ENCODE results near the gene OSBPL8.

GRCh38 chr12:76489737-76490136, 69.8 kb downstream of the OSBPL8 start:
- TF ChIP-seq, protein P1, sequence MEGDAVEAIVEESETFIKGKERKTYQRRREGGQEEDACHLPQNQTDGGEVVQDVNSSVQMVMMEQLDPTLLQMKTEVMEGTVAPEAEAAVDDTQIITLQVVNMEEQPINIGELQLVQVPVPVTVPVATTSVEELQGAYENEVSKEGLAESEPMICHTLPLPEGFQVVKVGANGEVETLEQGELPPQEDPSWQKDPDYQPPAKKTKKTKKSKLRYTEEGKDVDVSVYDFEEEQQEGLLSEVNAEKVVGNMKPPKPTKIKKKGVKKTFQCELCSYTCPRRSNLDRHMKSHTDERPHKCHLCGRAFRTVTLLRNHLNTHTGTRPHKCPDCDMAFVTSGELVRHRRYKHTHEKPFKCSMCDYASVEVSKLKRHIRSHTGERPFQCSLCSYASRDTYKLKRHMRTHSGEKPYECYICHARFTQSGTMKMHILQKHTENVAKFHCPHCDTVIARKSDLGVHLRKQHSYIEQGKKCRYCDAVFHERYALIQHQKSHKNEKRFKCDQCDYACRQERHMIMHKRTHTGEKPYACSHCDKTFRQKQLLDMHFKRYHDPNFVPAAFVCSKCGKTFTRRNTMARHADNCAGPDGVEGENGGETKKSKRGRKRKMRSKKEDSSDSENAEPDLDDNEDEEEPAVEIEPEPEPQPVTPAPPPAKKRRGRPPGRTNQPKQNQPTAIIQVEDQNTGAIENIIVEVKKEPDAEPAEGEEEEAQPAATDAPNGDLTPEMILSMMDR (IDR thresholded peaks at IDR 0.05): no peak
- TF ChIP-seq POLR2A (IDR thresholded peaks at IDR 0.05) (no peak), EP300 (IDR thresholded peaks at IDR 0.05) (no peak), POLR2AphosphoS5 (IDR thresholded peaks at IDR 0.05) (no peak)

Measured in sigmoid colon (tissue), 4 donors.